ENCODE results near the gene PDIA6.

GRCh38 chr2:10741139-10741538 is 71.4 kb downstream of the PDIA6 start:
- TF ChIP-seq REST (IDR thresholded peaks at IDR 0.05; ENCODE audit: insufficient read depth in 1 of 2, low read depth in 2 of 2, low read length in 2 of 2) (no peak), TAF1 (IDR thresholded peaks at IDR 0.05; ENCODE audit: borderline replicate concordance, insufficient read depth, low read length) (no peak), POLR2AphosphoS5 (IDR thresholded peaks at IDR 0.05; ENCODE audit: low read depth, low read length) (no peak), SIN3A (IDR thresholded peaks at IDR 0.05; ENCODE audit: borderline replicate concordance, insufficient read depth, low read length) (no peak)

All from PFSK-1 (cell line).